HG03175 (cell line): ENCODE data around the gene UQCC3.
"Not testable (repeated sequence)": the region's sequence is repeated elsewhere in the genome, so short reads cannot be mapped to it uniquely, and the experiment has no call there.

Experiments used
- ATAC-seq: cut with Tn5 transposase; IDR thresholded peaks from one replicate; pipeline ENCODE4 v1.9.1; 2021; ENCODE audit warnings: mild to moderate bottlenecking, moderate library complexity; ENCODE audit not compliant: unreplicated experiment

UQCC3 gene

DNA sequence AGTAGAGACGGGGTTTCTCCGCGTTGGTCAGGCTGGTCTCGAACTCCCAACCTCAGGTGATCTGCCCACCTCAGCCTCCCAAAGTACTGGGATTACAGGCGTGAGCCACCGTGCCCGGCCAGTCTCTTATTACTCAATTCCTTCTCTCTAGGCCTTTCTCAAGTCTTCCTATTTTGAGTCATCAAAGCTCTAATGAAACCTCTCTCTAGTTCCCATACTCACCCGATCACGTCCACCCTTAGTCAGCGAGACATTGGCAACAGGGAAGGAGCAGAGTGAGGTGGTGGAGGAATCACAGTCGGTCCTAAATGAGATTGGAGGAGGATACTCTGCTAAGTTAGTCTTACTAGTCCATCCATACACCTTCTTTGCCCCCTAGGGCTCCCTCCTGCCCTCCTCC, 30.8 kb downstream of the UQCC3 start:
- ATAC-seq = no peak

DNA sequence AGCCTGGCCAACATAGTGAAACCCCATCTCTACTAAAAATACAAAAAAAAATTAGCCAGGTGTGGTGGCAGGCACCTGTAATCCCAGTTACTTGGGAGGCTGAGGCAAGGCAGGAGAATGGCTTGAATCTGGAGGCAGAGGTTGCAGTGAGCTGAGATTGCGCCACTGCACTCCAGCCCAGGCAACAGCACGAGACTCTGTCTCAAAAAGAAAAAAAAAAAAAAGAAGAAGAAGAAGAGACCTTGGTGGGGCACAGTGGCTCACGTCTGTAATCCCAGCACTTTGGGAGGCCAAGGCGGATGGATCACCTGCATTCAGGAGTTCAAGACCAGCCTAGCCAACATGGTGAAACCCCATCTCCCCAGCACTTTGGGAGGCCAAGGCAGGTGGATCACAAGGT, 32.4 kb downstream of the UQCC3 start:
- not testable (repeated sequence) for ATAC-seq

DNA sequence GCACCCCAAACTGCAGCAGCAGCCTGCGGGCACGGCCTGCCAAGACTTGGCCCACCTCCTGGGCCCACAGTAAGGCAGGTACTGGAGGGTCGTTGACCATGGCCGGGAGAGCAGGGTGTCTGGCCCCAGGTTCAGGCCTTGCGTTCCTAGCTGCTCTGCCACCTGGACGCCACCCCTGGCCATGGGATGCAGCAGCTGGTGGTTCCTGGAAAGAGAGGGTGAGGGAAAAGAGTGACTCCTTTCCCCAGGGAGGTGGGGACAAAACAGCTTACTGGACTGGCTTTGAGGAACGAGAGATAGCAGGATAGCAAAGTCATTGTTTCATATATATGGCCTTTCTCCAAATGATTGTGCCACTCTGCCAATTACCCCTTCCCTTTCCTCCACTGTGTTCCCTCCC, 33.9 kb downstream of the UQCC3 start:
- ATAC-seq = no peak

DNA sequence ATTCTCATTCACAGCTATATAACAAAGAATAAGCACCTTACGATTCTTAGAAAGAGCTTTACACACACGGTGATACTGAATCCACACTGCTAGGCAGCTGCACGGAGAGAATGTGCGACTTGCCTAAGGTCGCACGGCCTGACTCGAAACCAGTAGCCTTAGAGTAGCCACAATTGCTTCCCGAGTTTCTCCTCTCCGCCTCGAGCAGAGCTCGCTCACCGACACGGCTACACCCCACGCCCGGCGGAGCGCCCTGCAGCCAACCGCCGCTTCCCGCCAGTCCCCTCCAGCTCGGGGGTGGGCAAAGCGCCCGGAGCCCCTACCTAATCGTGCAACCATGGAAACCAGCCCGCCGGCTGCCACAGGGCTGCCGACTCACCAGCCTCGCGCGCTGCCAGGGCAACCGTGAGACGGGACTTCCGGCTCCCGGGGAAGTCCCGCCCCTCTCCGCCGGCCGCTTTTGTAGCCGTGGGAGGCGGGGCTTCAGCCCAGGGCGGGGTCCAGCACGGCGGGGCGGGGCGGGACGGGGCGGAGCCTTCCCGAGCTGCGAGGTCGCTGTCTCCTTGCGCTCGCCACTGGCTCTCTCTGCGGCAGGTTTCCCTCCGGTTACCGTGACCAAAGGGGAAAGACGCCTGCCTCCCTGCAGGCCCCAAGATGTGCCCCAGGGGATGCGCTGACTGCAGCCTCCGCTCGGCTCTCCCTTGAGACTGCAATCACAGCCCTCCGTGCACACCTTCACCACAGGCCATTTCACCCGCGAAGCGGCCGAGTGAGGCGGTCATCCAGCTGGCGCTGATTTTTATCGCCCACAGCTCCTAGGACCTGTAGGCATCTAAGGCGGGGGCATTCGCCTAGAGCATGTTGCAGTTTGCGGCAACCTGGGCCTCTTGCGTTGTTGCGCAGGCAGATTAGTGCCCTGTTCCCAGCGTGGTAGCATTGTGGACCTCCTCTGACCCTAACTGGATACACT, 34.7 kb downstream of the UQCC3 start:
- ATAC-seq = peak; percentile 53

- no peak for ATAC-seq
These were observed 35.4 kb downstream of the UQCC3 start for GRCh38 chr11:62706850-62707247.

GRCh38 chr11:62707277-62707861, 35.9 kb downstream of the UQCC3 start, which contains the start of the genes BSCL2 and GNG3:
Gene BSCL2, minus strand, starts transcription at chr11:62707424. Its CDS starts 229 bp downstream, at chr11:62707195.
Gene GNG3, plus strand, starts transcription at chr11:62707676. Its CDS starts 620 bp downstream, at chr11:62708296.
- ATAC-seq = no peak

GRCh38 chr11:62708392-62708791, 36.9 kb downstream of the UQCC3 start:
- ATAC-seq = no peak

DNA sequence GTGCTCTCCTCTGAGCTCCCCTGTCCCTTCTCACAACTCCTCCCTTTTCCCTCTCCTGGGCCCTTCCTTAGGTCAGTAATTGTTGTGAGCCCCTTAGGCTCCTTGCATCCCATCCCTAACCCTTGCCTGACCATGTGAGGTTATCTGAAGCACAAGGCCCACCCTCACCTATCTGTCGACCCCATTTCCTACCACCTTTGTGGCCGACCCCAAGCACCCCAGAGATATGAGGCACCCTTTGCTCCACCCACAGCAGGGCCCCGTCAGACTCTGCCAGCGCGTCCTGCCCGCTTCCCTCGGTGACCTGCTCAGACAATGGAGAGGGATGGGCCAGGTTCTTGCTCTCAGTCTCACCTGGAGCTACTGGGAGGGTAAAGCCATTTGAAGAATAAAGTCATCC, 37.3 kb downstream of the UQCC3 start:
- ATAC-seq = no peak

- ATAC-seq = peak; percentile 78
These were observed 38.0 kb downstream of the UQCC3 start for GRCh38 chr11:62709247-62710000.

DNA sequence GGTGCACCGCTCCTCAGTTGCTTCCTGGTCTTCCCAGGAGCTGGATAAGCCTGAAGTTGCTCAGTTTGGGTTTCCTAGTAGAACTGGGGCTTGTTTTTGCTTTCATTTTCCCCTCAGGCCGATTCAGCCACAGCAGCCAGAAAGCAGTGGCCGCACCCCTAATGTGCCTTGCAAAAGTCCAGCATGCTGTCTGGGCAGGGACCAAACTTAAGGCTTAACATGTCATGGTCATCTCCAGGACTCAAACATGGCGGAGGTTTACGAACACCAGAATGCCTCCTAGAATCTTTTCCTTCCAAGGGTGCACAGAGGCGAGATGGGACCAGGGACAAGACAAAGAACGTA, 38.5 kb downstream of the UQCC3 start:
- no peak for ATAC-seq

DNA sequence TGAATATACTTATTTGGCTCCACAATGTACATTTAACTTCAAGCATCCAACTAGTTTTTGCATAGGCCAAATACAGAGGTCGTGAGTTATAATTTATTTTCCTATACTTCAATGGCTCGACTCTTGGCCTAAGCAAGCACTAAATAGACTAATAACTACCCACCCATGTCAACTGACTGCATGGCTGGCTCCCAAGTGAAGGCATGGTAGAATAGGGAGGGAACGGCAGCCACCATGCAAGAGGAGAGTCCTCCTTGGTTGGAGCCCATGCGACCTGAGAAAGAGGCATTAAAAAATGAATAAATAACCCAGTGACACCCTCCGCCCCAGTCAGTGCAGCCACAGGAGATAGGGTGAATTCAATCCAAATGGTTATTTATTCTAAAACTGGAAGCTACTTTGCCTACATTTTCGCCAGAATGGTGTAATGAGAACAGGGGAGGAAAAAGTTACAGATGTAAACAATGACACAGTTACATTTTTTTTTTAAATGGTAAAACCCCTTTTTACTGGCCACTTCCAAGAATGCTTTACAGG, 40.9 kb downstream of the UQCC3 start:
- no peak for ATAC-seq

GRCh38 chr11:62712861-62713260, 41.4 kb downstream of the UQCC3 start:
- no peak for ATAC-seq

DNA sequence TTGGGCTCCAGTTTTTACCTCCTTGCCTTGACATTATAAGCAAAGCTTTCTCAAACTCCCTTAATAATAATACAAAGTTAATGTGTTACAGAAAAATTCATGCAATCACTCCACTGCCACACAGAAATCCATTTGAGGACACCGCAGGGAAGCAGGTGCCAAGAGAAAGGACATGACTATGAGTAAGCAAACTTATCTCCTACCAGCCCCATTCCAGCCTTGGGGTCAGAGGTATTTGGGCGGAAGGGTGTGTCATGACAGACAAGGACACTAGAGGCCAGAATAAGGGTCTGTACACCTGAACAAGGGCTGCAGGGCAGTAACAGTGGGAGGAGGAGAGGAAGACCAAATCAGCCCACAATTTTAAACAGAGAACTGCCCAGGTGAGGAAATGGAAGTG, 41.9 kb downstream of the UQCC3 start:
- no peak for ATAC-seq

DNA sequence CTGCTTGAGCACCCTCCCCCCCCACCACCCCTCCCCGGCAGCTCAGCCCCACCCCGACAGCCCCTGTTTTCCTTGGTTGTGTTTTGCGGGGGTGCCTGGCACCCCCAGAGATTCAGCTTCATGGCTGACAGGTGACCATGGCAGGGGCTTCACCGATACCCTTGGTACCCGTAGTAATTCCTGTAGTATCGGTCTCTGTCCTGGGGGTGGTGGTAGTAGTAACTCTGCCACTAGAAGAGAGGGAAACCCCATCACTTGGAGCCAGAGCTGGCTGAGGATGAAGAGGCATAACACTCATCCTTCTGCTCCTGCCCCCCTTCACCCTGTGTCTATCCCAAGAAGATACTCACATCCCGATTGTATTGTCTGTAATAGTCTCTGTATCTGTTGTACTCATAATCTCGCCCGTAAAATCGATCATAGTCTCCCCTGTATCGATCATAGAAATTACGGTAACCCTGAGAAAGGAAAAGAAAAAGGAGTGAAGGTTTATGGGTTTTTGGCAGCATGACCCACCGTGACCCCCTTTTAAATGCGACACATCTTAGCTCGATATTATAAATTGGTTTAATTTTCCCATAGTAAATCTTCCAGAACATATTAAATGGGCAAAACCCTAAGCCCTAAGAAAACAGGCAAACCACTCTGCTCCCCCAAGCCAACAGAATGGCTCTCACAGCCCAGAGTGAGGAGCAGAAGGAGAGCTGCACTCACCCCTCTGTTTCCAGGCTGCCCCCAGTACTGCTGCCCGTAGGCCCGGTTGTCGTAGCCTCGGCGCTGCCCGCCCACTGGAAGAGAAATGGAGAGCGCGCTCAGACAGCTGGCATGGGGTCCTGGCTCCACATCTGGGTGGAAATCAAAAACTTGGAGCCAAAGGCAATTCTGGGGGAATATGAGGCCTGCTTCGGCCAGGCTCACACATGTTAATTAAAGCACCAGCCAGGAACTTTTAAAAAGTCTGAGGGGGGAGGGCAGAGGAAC, 44.0 kb downstream of the UQCC3 start:
- no peak for ATAC-seq

GRCh38 chr11:62716206-62716605, 44.7 kb downstream of the UQCC3 start:
- ATAC-seq = no peak

DNA sequence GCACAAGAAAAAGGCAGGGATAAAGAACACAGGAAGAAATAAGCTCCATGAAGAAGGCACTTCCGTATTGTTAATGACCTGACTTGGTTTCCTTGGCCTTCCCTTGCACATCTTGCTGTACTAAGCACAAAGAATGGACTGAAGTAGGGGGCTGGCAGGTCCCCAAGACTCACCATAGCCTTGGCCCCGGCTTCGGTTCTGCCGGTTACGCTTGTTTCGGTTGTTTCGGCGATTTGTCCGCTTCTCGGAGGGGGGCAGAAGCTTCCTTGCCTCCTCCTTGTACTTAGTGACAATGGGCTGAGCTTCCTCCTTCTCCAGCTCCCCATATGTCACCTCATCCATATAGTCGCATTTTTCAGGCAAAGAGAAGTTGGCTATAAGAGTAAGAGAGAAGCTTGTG, 45.3 kb downstream of the UQCC3 start:
- ATAC-seq = no peak

GRCh38 chr11:62719302-62719978, 48.0 kb downstream of the UQCC3 start:
- no peak for ATAC-seq

GRCh38 chr11:62721994-62722393, 50.5 kb downstream of the UQCC3 start:
- ATAC-seq = no peak
